Neural progenitor cell (in vitro differentiated cells): Measurements from ENCODE around the gene VSTM4. TPM values are rescaled to one million over a fixed set of nuclear protein-coding genes. Genes with fewer than 3 reads are reported as not detected.

Experiments used
- DNase-seq: peaks from one replicate; pipeline ENCODE4 v3.0.0-alpha.2; 2016; ENCODE audit warnings: low spot score
- H2AFZ ChIP-seq: fragments of 200-600 bp; sonication (generic); replicated peaks from 2 replicates; pipeline ENCODE4 v1.6.1; 2016; ENCODE audit warnings: antibody characterized with exemption
- H3F3A ChIP-seq: fragments of 200-600 bp; sonication (generic); 2 replicates; pipeline ENCODE4 v1.6.1; 2016; ENCODE audit warnings: antibody characterized with exemption, low read depth
- H3K27ac ChIP-seq: fragments of 200-600 bp; sonication (generic); 2 replicates; pipeline ENCODE4 v1.5.1; 2016; ENCODE audit warnings: mild to moderate bottlenecking
- H3K27me3 ChIP-seq: fragments of 200-600 bp; sonication (generic); 2 replicates; pipeline ENCODE4 v1.6.1; 2016; ENCODE audit warnings: mild to moderate bottlenecking, moderate library complexity
- H3K36me3 ChIP-seq: fragments of 200-600 bp; sonication (generic); 2 replicates; pipeline ENCODE4 v1.5.1; 2016
- H3K4me1 ChIP-seq: fragments of 200-600 bp; sonication (generic); 2 replicates; pipeline ENCODE4 v1.6.1; 2016; ENCODE audit warnings: mixed run types
- H3K4me2 ChIP-seq: fragments of 200-600 bp; sonication (generic); 2 replicates; pipeline ENCODE4 v1.6.1; 2016
- H3K4me3 ChIP-seq: fragments of 200-600 bp; sonication (generic); 2 replicates; pipeline ENCODE4 v1.5.1; 2016
- H3K79me2 ChIP-seq: fragments of 200-600 bp; sonication (generic); 2 replicates; pipeline ENCODE4 v1.6.1; 2016; ENCODE audit warnings: low read depth
- H3K9ac ChIP-seq: fragments of 200-600 bp; sonication (generic); 2 replicates; pipeline ENCODE4 v1.6.1; 2016
- H3K9me3 ChIP-seq: fragments of 200-600 bp; sonication (generic); 2 replicates; pipeline ENCODE4 v1.5.1; 2016; ENCODE audit warnings: low read depth
- H4K20me1 ChIP-seq: fragments of 200-600 bp; sonication (generic); 2 replicates; pipeline ENCODE4 v1.6.1; 2016; ENCODE audit warnings: low read depth
- H3K27ac Mint-ChIP-seq: 3 replicates; pipeline ENCODE4 v1.8.0; 2021; ENCODE audit warnings: mixed read lengths
- H3K27me3 Mint-ChIP-seq: 2 replicates; pipeline ENCODE4 v1.8.0; 2022; ENCODE audit warnings: low read depth, mild to moderate bottlenecking, inconsistent platforms, moderate library complexity, mixed read lengths; ENCODE audit not compliant: insufficient read depth
- H3K36me3 Mint-ChIP-seq: 3 replicates; pipeline ENCODE4 v1.8.0; 2021; ENCODE audit warnings: mixed read lengths
- H3K4me1 Mint-ChIP-seq: 3 replicates; pipeline ENCODE4 v1.8.0; 2021; ENCODE audit warnings: mixed read lengths
- H3K4me3 Mint-ChIP-seq: 3 replicates; pipeline ENCODE4 v1.8.0; 2021; ENCODE audit warnings: mild to moderate bottlenecking, moderate library complexity, mixed read lengths
- H3K9me3 Mint-ChIP-seq: 3 replicates; pipeline ENCODE4 v1.8.0; 2020; ENCODE audit warnings: mixed read lengths
- CTCF ChIP-seq: fragments of 200-600 bp; sonication (generic); IDR thresholded peaks from 2 replicates; pipeline ENCODE4 v1.5.1; 2017; ENCODE audit warnings: antibody characterized with exemption, mild to moderate bottlenecking
- EZH2 ChIP-seq: fragments of 200-600 bp; sonication (generic); IDR thresholded peaks from 2 replicates; pipeline ENCODE4 v1.6.1; 2017; ENCODE audit warnings: antibody characterized with exemption, mild to moderate bottlenecking, moderate library complexity
- EZH2phosphoT487 ChIP-seq: fragments of 200-600 bp; sonication (generic); IDR thresholded peaks from 2 replicates; pipeline ENCODE4 v1.6.1; 2017; ENCODE audit warnings: antibody characterized with exemption
- total RNA-seq: library from RNA; depleted of rRNA; stranded (reverse); fragments of >200 nt; gene quantifications from 2 replicates; pipeline ENCODE4 v1.2.3, GENCODE V29; 2015; ENCODE audit warnings: low replicate concordance

Gene VSTM4
- total RNA-seq, 1 donor from 2014 or later = 0.92 TPM

GRCh38 chr10:49160814-49161213, 45.5 kb upstream of the VSTM4 start:
- H3F3A ChIP-seq = no peaks in the 10 kb centered on the region
- Mint-ChIP-seq H3K36me3 (no peaks in the 10 kb centered on the region), H3K27me3 (peaks cover 7% of the 10 kb centered on the region), H3K27ac (no peak overlapping the region), H3K9me3 (peaks cover 3% of the 10 kb centered on the region), H3K4me3 (no peak overlapping the region), H3K4me1 (no peaks in the 10 kb centered on the region)
- H3K79me2 ChIP-seq = no peaks in the 10 kb centered on the region
- no peak overlapping the region for H2AFZ ChIP-seq
- H3K27ac ChIP-seq = no peak overlapping the region
- peaks cover 4% of the 10 kb centered on the region for H3K9me3 ChIP-seq
- no peak overlapping the region for H3K9ac ChIP-seq
- no peak overlapping the region for H3K4me3 ChIP-seq
- no peak for DNase-seq
- TF ChIP-seq EZH2phosphoT487 (no peak), EZH2 (no peak), CTCF (no peak)
- no peaks in the 10 kb centered on the region for H3K4me1 ChIP-seq
- no peaks in the 10 kb centered on the region for H3K27me3 ChIP-seq
- H3K36me3 ChIP-seq = no peaks in the 10 kb centered on the region
- no peaks in the 10 kb centered on the region for H4K20me1 ChIP-seq
- no peak overlapping the region for H3K4me2 ChIP-seq

GRCh38 chr10:49160110-49160509, 44.8 kb upstream of the VSTM4 start:
- no peaks in the 10 kb centered on the region for H3K36me3 Mint-ChIP-seq
- Histone ChIP-seq H2AFZ (no peak overlapping the region), H3K9me3 (peaks cover 4% of the 10 kb centered on the region), H3K79me2 (no peaks in the 10 kb centered on the region), H3K9ac (no peak overlapping the region), H3K36me3 (no peaks in the 10 kb centered on the region), H3F3A (no peaks in the 10 kb centered on the region), H4K20me1 (no peaks in the 10 kb centered on the region), H3K4me2 (no peak overlapping the region), H3K4me3 (no peak overlapping the region), H3K4me1 (no peaks in the 10 kb centered on the region), H3K27ac (no peak overlapping the region), H3K27me3 (no peaks in the 10 kb centered on the region)
- TF ChIP-seq CTCF = no peak
- no peak for TF ChIP-seq EZH2phosphoT487
- TF ChIP-seq EZH2 = no peak
- H3K27ac Mint-ChIP-seq = no peak overlapping the region
- no peaks in the 10 kb centered on the region for H3K4me1 Mint-ChIP-seq
- DNase-seq = no peak
- peaks cover 10% of the 10 kb centered on the region for H3K27me3 Mint-ChIP-seq
- H3K9me3 Mint-ChIP-seq = peaks cover 3% of the 10 kb centered on the region
- no peak overlapping the region for H3K4me3 Mint-ChIP-seq

GRCh38 chr10:49158915-49159314, 43.6 kb upstream of the VSTM4 start:
- H3K4me2 ChIP-seq = no peak overlapping the region
- Mint-ChIP-seq H3K27me3 (peaks cover 4% of the 10 kb centered on the region), H3K4me3 (no peak overlapping the region)

More at GRCh38 chr10:49158915-49159314, 43.6 kb upstream of the VSTM4 start:
- no peak for TF ChIP-seq EZH2phosphoT487
- TF ChIP-seq CTCF = no peak
- DNase-seq = no peak
- H3K27me3 ChIP-seq = no peaks in the 10 kb centered on the region
- no peaks in the 10 kb centered on the region for H3F3A ChIP-seq
- no peaks in the 10 kb centered on the region for H3K36me3 ChIP-seq
- no peaks in the 10 kb centered on the region for H4K20me1 ChIP-seq
- H3K9me3 Mint-ChIP-seq = no peaks in the 10 kb centered on the region
- no peaks in the 10 kb centered on the region for H3K4me1 ChIP-seq
- H3K4me1 Mint-ChIP-seq = no peaks in the 10 kb centered on the region
- no peak overlapping the region for H2AFZ ChIP-seq
- H3K79me2 ChIP-seq = no peaks in the 10 kb centered on the region
- H3K9ac ChIP-seq = no peak overlapping the region
- peaks cover 4% of the 10 kb centered on the region for H3K9me3 ChIP-seq
- no peak overlapping the region for H3K27ac ChIP-seq
- no peak overlapping the region for H3K27ac Mint-ChIP-seq
- no peaks in the 10 kb centered on the region for H3K36me3 Mint-ChIP-seq
- H3K4me3 ChIP-seq = no peak overlapping the region
